GM21786 (cell line): ENCODE data around the gene OR51B2.

Source experiments
- ATAC-seq: cut with Tn5 transposase; IDR thresholded peaks from one replicate; pipeline ENCODE4 v1.9.1; 2021; ENCODE audit not compliant: unreplicated experiment

Gene OR51B2

DNA sequence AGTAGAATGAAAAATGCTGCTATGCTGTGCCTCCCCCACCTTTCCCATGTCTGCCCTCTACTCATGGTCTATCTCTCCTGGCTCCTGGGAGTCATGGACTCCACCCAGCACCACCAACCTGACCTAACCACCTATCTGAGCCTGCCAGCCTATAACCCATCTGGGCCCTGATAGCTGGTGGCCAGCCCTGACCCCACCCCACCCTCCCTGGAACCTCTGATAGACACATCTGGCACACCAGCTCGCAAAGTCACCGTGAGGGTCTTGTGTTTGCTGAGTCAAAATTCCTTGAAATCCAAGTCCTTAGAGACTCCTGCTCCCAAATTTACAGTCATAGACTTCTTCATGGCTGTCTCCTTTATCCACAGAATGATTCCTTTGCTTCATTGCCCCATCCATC is 39.5 kb downstream of the OR51B2 start:
- no peak for ATAC-seq

- no peak for ATAC-seq
These were observed 40.2 kb downstream of the OR51B2 start for GRCh38 chr11:5283882-5284281.

GRCh38 chr11:5283086-5283485 is 41.0 kb downstream of the OR51B2 start:
- no peak for ATAC-seq

GRCh38 chr11:5282628-5283027 is 41.5 kb downstream of the OR51B2 start:
- ATAC-seq, result no peak

DNA sequence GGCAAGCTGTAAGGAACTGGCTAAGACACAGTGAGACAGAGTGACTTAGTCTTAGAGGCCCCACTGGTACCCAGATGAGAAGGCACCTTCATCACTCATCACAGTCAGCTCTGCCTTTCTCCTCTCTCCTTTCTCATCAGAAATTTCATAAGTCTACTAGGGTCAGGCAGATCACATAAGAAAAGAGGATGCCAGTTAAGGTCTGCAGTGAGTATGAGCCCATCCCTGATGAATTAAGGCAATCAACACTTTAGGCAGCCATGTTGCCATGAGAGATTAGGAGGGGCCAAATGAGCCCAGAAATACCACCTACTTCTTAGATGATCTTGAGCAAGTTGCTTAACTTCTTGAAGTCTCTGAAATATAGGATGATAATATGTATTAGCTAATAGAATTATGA is 42.5 kb downstream of the OR51B2 start:
- no peak for ATAC-seq

DNA sequence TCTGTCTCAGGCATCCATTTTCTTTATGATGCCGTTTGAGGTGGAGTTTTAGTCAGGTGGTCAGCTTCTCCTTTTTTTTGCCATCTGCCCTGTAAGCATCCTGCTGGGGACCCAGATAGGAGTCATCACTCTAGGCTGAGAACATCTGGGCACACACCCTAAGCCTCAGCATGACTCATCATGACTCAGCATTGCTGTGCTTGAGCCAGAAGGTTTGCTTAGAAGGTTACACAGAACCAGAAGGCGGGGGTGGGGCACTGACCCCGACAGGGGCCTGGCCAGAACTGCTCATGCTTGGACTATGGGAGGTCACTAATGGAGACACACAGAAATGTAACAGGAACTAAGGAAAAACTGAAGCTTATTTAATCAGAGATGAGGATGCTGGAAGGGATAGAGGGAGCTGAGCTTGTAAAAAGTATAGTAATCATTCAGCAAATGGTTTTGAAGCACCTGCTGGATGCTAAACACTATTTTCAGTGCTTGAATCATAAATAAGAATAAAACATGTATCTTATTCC is 43.5 kb downstream of the OR51B2 start:
- ATAC-seq, result peak; percentile 94

- ATAC-seq, result no peak
These were observed 44.5 kb downstream of the OR51B2 start for GRCh38 chr11:5279471-5280090.

DNA sequence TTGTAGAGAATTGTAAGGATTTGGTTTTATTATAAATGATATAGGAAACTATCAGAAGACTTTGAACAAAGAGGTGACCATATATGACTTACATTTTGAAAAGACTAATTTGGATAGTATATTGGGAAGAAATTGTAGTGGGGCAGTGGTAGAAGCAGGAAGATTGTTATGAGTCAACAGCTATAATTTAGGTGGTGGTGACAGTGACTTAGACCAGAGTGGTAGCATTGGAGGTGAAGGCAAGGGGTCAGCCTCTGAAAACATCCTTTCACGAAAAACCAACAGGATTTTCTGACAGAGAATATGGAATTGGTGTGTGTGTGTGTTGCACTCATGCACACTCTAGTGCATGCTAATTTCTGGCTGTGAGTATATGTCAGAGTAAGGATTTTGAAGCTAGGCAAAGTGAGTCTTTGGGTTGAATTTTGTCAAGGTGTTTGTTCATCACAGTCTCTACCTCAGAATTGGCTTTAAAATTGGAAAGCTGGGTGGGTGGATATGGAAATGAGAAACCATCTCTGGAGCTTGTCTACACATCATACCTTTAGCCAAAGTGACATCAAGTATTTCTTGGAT is 46.2 kb downstream of the OR51B2 start:
- peak; percentile 44 for ATAC-seq

- no peak for ATAC-seq
These were observed 47.4 kb downstream of the OR51B2 start for GRCh38 chr11:5276697-5277096.

GRCh38 chr11:5275369-5276110 is 48.6 kb downstream of the OR51B2 start:
- no peak for ATAC-seq

DNA sequence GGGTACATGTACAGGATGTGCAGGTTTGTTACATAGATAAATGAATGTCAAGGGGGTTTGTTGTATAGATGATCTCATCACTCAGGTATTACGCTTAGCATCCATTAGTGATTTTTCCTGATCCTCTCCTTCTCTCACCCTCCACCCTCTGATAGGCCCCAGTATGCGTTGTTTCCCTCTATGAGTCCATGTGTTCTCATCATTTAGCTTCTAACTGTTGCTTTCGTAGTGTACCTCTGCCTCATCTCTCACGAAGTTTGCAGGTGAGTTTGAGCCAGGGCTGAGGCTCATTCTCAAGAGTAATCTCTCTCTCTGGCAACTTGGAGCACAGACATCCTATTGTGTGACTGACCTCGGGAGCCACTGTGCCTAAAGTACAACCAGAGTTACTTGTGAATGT is 49.7 kb downstream of the OR51B2 start:
- ATAC-seq, result no peak
